ENCODE measurements around the gene KREMEN1.

- TF ChIP-seq CBFB (CRISPR knock-in tag; IDR thresholded peaks at IDR 0.05), result no peak
- TF ChIP-seq PHB2 (IDR thresholded peaks at IDR 0.05; ENCODE audit: low read depth), result no peak
- TF ChIP-seq AFF1 (IDR thresholded peaks at IDR 0.05; ENCODE audit: low read depth in 1 of 2, partially characterized antibody in 2 of 2), result no peak
- no peak for TF ChIP-seq ZNF76 (CRISPR knock-in tag; IDR thresholded peaks at IDR 0.05; ENCODE audit: borderline replicate concordance)
- no peak for TF ChIP-seq WHSC1 (IDR thresholded peaks at IDR 0.05; ENCODE audit: low read length)
- no peak for TF ChIP-seq SIX5 (IDR thresholded peaks at IDR 0.05; ENCODE audit: borderline replicate concordance in 1 of 2, insufficient read depth in 1 of 2, low read depth in 1 of 2, low read length in 2 of 2)
- no peak for TF ChIP-seq GTF2F1 (IDR thresholded peaks at IDR 0.05; ENCODE audit: low read depth, low read length)
- TF ChIP-seq NCOA1 (IDR thresholded peaks at IDR 0.05; ENCODE audit: low read depth), result no peak
- 0 out of 6 replicates have a peak, but pooled peaks of 2 of the 3 experiments have one; percentile 8 to 28 for TF ChIP-seq CTCF (IDR thresholded peaks at IDR 0.05 in 2 of 3, conservative IDR thresholded peaks at IDR 0.05 in 1 of 3; ENCODE audit: insufficient read depth in 2 of 3, low read depth in 1 of 3, low read length in 3 of 3)
- no peak for TF ChIP-seq ATF2 (CRISPR knock-in tag; IDR thresholded peaks at IDR 0.05)
- no peak for TF ChIP-seq POLR2AphosphoS5 (IDR thresholded peaks at IDR 0.05; ENCODE audit: control insufficient read depth, insufficient read depth, low read depth, low read length)
- TF ChIP-seq THAP7 (CRISPR knock-in tag; IDR thresholded peaks at IDR 0.05), result no peak
Observed at GRCh38 chr22:29194184-29194583, 121.3 kb downstream of the KREMEN1 start.
